Fibroblast of skin of scalp (primary cell): ENCODE data around the gene SUSD4.

Source experiments
- DNase-seq: peaks from one replicate; pipeline ENCODE4 v3.0.0-alpha.2; 2013

SUSD4 gene

GRCh38 chr1:223328566-223328965 lies 35.4 kb downstream of the SUSD4 start:
- DNase-seq, result no peak

- peak; percentile 33 for DNase-seq
Observed at GRCh38 chr1:223326776-223327175, 37.2 kb downstream of the SUSD4 start.

DNA sequence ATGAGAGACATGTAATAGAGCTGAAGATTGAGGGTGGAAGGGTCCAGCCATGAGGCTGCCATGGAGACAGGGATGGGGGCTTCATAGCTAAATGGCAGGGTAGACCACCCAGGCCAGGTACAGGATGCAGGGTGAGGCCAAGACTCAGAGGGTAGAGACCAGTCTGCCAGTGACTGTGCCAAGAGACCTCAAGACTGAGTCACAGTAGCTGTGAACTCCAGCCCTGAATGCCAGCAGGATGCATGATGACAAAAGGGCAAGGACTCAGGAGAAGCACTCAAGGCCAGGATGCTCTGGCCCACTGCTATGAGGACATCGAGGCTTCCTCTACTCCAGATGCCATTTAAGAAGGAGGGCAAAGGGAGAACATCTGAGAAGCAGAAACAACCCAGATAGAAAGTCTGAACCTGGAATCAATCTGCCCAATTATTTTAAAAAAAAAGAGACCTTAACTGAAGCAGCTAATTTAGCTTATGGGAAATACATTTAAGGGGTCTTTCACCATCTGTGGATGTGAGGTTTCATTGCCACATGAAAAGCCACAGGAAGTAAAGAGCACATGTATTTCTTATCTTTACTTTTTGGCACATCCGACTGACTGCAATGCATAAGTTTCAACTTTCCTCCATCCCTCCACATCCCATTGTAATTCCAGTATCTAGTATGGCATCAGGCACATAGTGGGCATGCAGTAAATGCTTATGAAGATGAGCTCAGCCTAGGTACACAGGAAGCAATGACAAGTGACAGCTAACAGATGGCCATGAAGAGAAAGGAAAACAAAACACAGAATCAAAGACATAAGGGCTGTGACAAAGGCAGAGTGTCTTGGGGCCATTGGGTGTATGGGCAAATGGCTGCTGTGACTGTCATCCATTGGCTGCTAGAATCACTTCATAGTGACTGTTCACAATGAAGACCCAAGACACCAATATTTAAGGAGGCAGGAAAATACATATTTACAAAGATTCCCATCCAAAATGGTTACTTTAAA lies 40.2 kb downstream of the SUSD4 start:
- DNase-seq, result no peak

- DNase-seq, result no peak
Observed at GRCh38 chr1:223322868-223323267, 41.1 kb downstream of the SUSD4 start.

DNA sequence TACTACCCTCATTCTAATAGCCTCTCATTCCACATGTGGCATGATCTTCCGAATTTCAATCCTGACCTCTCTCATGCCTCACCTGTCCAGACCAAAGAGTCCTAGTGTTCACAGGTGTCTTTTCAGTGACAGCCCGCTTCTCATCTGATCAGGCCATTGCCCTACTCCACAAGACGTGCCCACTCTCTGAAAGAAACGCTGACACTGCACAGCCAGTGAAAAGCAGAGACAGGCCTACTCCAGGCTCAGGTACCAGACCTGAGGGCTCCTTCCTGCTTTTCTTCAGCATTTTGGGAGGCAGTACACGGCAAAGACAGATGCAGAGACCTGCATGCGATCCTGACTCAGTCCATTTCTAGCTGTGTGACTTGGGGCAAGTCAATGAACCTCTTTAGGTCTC lies 43.0 kb downstream of the SUSD4 start:
- DNase-seq, result no peak

DNA sequence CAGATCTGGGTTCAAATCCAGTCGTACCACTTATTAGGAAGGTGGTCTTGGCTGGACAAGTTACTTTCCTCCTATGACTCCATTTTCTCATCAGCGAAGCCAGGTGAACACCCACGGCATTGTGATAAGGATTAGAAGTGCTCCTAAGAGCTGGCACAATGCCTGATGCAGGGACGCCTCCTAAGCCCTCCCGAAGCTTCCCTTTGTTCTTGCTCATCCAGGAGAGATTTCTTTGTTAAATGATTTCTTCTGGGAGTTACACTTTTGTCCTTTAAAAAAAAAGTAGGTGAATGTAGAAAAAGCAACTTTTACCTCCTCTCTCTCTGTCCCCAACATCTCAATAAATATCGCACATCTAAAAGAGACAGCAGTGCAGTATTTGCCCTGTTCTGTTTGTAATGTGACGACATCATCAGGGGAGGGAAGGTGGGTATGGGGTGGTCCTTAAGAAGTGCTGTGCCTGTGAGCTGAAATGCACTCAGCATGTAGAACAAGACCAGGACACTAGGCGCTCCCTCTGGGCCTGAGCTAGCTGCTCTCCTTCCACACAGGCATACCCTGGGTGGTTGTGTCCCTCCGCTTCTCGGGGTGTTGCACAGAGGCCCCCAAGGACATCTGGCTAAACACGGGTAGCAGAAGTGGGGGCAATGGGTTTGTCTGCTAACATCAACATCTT lies 43.9 kb downstream of the SUSD4 start:
- no peak for DNase-seq

DNA sequence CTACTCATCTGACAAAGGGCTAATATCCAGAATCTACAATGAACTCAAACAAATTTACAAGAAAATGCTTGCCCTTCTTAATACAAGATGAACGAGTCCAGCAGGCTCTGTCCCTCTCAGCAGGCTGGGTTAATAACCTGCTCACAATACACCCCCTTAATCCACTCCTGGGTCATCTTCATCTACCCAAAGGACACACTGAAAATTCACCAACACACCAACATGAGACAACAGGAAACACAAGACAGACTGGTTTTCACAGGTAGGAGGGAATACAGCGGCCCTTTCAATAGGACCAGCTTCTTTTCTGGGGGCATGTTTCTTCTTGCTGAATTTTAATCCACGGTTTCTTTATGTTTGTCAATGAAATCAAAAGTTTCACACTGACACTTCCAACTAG lies 44.6 kb downstream of the SUSD4 start:
- DNase-seq, result no peak

GRCh38 chr1:223316082-223316481 lies 47.9 kb downstream of the SUSD4 start:
- DNase-seq, result no peak

DNA sequence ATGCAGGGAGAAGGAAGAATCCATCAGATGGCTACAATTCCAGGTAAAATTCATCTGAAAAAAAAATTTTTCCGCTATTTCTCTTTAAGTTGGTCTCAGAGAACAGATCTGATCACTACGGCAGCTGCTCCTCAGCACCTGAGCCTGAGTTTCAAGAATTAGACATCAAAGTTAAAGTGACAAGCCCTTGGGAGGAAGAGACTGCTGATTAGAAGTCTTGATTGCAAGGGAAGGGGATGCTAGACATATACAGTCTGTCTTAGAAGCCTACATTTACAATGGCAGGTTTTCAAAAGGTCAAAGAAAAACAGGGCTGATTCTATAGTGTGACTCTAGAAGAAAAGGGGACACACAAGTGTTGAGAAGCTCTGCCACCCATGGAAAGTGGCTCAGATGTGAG lies 48.3 kb downstream of the SUSD4 start:
- DNase-seq, result no peak

DNA sequence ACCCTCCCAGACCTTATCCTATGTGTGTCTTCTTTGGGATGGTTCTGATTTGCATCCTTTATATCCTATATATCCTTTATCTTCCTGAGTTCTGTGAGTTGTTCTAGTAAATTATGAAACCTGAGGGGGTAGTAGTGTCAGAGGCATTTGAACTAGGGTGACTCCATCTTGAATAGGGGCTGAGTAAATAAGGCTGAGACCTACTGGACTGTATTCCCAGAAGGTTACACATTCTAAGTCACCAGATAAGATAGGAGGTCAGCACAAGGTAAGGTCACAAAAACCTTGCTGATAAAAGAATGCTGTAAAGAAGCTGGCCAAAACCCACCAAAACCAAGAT lies 50.6 kb downstream of the SUSD4 start:
- DNase-seq, result no peak

GRCh38 chr1:223312705-223313414 lies 51.1 kb downstream of the SUSD4 start:
- no peak for DNase-seq

DNA sequence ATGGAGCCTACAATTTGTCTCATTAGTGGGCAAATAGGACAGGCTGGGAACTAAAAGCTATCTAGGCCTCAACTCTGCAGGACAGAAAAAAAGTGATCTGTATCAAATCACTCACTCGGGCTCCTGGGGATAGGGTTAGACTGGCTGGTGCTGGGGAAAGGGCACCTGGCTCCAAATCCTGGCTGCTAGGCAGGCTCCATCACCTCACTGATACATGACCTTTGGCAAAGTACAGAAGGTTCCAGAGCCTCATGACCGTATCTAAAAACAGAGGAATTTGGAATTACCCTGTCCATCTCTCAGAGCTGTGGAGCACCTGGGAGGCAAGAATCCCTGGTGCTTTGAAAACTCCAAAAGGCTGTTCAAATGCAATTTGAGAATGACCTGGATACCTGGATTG lies 51.7 kb downstream of the SUSD4 start:
- no peak for DNase-seq

GRCh38 chr1:223311826-223312225 lies 52.1 kb downstream of the SUSD4 start:
- no peak for DNase-seq

DNA sequence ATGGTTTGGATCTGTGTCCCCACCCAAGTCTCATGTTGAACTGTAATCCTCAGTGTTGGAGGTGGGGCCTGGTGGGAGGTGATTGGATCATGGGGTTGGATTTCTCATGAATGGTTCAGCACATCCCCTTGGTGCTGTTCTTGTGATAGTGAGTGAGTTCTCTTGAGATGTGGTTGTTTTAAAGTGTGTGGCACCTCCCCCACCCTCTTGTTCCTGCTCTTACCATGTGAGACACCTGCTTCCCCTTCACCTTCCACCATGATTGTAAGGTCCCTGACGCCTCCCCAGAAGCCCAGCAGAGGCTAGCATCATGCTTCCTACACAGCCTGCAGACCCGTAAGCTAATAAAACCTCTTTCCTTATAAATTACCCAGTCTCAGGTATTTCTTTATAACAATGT lies 55.8 kb downstream of the SUSD4 start:
- DNase-seq, result no peak

GRCh38 chr1:223307544-223307943 lies 56.4 kb downstream of the SUSD4 start:
- no peak for DNase-seq

DNA sequence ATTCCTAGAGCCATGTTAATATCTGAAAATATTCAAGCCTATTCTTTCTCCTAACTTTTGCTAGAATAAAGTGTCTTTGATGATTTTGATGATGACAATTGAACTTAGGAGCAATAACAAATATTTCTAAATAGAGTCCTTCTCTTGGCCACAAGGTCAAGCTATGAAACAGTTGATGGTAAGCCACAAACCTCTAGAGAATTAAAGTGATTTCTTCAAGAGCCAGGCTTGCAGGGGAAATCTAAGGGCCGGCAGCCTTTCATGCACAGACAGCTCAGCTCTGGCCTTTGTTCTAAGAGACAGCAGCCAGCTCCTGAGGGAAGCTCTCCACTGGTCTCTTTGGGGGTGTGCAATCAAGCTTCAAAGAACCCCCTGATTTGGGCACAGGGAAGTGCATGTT lies 59.0 kb downstream of the SUSD4 start:
- DNase-seq, result peak; percentile 19

- no peak for DNase-seq
Observed at GRCh38 chr1:223301371-223301770, 62.6 kb downstream of the SUSD4 start.

DNA sequence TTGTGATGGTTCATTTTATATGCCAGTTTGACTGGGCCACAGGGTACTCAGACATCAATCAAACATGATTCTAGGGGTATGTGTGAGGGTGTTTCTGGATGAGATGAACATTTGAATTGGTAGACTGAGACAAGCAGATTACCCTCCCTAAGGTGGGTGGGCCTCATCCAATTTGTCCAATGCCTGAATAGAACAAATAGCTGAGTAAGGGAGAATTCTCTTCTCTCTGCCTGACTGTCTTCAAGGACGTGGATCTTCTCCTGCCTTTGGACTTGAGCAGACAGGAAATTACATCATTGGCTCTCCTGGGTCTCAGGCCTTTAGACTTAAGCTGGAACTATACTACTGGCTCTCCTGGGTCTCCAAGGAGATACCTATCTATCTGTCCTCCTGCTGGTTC lies 64.4 kb downstream of the SUSD4 start:
- DNase-seq, result no peak

- peak; percentile 33 for DNase-seq
Observed at GRCh38 chr1:223298701-223299100, 65.3 kb downstream of the SUSD4 start.

- no peak for DNase-seq
Observed at GRCh38 chr1:223297800-223298199, 66.2 kb downstream of the SUSD4 start.

- no peak for DNase-seq
Observed at GRCh38 chr1:223291796-223292195, 72.2 kb downstream of the SUSD4 start.

- DNase-seq, result no peak
Observed at GRCh38 chr1:223290397-223290796, 73.6 kb downstream of the SUSD4 start.

- DNase-seq, result no peak
Observed at GRCh38 chr1:223289621-223290020, 74.4 kb downstream of the SUSD4 start.
